ENCODE data around the gene TMED6.
A peak's percentile ranks its signal among the peaks of the same experiment; 100 is the strongest.

Gene TMED6

DNA sequence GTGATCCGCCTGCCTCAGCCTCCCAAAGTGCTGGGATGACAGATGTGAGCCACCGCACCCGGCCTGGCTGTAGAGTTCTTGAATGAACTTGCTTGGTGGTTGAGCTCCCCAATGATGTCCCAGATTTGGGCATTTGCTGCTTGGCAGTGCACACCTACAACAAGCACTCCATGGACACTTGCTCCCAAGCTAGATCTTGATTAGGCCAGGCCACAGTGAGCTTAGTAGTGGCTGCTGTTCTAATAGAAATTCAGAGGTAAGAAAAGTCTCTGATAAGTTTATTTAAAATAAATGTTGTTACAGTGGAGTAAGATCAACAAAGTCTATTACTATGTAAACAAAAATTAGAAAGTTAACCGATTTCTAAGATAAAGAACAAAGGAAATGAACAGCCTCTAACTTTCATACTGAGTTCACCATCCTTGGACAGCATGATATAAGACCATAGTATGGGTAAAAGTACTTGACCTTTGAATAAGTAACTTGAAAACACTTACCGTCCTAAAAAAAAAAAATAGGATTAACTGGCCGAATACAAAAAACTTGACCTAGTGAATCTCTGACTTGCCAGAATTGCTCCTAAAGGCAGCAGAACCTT lies 951 bp downstream of the TMED6 start:
- DNase-seq: no peak

- DNase-seq: no peak
Measured at GRCh38 chr16:69349536-69349935, 2.0 kb downstream of the TMED6 start.

DNA sequence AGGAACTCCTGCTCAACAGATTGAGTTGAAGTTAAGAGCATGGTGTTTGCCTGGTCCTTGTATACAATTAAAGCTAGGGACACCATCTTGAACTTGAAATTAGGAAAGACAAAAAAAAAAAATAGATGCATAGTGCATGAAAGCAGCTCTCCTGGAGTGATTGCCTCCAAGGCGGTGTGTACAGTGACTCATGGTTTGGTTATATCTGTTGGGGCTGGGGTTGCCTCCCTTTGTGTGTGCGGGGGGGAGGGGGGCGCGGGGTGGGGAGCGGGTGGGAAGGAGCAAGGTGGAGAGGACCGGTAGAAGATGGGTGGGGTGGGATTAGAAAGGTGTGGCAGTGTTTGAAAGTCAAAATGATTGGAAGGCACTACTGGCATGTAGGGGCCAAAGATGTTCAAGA lies 3.4 kb downstream of the TMED6 start:
- no peak for DNase-seq

DNA sequence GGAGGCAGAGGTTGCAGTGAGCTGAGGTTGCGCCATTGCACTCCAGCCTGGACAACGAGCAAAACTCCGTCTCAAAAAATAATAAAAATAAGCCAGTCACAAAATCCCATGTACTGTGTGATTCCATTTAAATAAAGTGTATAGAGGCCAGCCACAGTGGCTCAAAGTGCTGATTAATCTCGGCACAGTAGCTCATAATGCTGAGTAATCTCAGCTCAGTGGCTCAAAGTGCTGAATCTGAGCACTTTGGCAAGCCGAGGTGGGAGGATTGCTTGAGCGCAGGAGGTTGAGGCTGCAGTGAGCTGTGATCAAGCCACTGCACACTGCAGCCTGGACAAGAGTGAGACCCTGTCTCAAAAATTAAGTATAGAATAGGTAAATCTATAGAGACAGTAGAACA lies 4.9 kb downstream of the TMED6 start:
- DNase-seq: peak; percentile 38

DNA sequence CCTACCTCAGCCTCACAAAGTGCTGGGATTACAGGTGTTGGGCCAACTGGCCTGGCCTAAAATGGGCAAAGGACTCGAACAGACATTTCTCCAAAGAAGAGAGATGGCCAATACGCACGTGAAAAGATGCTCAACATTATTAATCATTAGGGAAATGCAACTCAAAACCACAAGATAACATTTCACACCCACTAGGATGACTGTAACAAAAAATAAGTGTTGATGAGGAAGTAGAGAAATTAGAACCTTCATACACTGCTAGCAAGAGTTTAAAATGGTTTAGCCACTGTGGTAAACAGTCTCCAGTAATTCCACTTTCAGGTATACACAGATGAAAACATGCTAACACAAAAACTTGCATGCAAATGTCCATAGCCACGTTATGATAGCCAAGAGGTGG lies 5.7 kb downstream of the TMED6 start:
- peak; percentile 26 for DNase-seq

GRCh38 chr16:69344171-69344570 lies 7.4 kb downstream of the TMED6 start:
- DNase-seq: no peak

DNA sequence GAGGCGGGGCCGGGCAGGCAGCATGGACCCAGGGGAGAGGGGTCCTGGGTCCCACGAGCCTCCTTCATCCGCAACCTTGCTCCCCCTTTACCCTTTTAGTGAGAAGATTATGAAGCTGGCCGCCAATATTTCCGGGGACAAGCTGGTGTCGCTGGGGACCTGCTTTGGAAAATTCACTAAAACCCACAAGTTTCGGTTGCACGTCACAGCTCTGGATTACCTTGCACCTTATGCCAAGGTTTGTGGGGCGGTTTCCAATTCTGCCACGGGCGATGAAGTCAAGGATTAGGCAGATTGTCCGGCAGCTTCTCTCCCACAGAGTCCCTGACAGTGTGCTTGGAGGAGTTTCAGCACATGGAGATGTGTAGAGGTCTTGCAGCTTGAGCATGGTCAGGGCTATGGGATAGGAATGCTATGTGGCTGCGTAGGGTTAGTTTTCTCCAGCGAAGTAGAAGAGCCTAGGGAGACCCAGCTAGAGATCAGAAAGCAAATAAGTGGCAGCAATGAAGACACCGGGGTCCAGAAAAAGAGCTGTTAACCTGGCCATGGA lies 11.4 kb downstream of the TMED6 start:
- DNase-seq: peak; percentile 32

DNA sequence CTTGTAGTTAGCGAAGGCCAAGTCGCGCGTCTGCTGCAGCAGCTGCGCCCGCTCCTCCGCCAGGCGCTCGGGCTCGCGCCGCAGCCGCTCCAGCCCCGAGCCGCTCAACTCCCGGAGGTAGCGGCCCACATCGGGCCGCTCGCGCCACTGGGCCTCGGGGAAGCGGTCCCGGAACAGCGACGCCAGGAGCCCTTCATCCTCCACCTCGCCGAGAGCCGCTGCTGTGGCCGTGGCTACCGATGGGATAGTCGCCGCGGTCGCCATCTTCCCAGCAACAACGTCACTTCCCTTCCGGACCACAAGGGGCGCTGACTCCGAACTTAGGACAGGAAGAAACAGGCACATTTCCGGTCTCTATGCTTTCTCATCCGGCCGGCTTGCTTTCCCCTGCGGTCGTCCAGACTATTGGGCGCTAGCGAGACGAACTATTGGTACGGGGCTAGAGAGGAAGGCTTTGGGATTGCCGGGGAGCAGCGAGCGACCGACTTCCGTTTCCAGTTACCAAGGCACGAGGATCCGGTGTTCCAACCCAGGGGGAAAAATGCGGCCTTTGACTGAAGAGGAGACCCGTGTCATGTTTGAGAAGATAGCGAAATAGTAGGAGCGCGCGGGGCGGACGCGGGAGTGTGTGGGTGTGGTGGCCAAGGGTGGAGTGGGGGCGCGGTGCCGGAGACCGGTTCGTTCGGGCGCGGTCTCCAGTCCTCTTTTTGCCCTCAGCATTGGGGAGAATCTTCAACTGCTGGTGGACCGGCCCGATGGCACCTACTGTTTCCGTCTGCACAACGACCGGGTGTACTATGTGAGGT lies 12.1 kb downstream of the TMED6 start, which contains the start of the genes COG8 and NIP7:
Gene COG8, minus strand, starts transcription at position 276 of the 806 bp plus-strand sequence. Its CDS starts 12 bp downstream, at position 264.
Gene NIP7, plus strand, starts transcription at position 484 of the 806 bp plus-strand sequence. Its CDS starts 58 bp downstream, at position 542.
- peak; percentile 97 for DNase-seq

GRCh38 chr16:69338557-69339288 lies 12.9 kb downstream of the TMED6 start:
- DNase-seq: no peak

GRCh38 chr16:69334696-69335095 lies 16.9 kb downstream of the TMED6 start:
- DNase-seq: no peak

DNA sequence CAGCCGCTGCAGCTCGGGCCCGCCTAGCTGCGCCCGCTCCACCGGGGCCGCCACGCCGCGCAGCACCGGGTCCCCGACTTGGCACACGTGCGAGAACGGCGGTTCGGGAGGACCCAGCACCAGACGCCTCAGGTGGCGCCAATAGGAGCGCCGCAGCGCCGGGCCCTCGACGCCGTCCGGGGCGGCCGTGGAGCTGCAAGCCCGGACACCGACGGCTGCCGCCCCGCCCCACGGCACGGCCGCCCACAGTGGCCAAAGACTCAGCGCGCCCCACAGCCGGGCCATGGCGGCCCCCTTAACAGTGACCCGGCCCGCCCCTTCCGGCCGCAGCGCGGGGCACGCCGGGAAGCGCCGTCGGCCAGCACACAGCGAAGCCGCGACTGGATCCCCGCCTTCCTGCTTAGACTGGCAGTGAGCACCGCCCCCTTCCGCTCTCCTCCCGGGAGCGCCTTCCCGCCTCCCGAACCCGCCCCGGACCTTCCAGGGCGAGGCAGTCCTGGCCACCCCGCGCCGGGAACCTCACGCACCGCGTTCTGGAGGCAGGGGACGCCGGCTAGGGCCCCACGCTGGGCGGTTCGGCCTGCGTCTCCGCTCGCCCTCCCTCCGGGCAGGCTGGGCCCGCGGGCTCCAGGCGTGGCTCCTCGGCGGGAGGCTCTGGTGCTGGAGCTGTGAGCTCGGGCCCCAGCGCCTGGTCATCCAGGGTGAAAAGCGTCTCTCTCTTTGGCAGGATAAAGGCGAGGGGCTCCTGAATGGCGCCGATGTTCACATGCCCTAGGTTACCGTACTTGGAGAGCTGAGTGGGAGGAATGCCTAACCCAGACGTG lies 21.1 kb downstream of the TMED6 start, which contains the start of gene PDF:
Gene PDF, minus strand, starts transcription at position 303 of the 824 bp plus-strand sequence. Its CDS starts 18 bp downstream, at position 285.
- DNase-seq: peak; percentile 93

GRCh38 chr16:69329369-69330285 lies 22.0 kb downstream of the TMED6 start:
- peak; percentile 50 for DNase-seq

DNA sequence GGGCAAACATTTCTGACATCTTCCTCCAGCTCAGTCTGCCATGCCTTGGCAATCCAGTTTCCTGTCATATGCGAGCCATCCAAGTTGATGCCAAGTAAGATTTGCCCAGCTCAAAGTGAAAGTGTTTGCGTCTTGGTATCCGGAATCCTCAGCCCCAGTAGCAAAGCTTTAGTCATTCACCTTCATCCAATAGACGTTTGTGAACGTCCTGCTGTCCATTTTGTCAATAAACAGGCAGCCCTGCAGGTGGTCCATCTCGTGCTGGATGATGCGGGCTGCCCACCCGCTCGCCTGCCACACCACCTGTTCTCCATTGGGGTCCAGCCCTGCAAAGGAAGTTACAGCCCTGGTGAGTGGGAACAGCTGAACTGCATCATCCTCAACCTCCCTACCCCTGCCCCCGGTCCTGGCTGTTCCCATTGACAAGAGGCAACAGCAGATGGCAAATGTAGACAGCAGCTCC lies 22.7 kb downstream of the TMED6 start:
- peak; percentile 73 for DNase-seq

GRCh38 chr16:69327585-69328310 lies 23.8 kb downstream of the TMED6 start:
- DNase-seq: no peak

- no peak for DNase-seq
Measured at GRCh38 chr16:69326172-69326873, 25.3 kb downstream of the TMED6 start.

- DNase-seq: no peak
Measured at GRCh38 chr16:69325784-69326171, 25.8 kb downstream of the TMED6 start.

DNA sequence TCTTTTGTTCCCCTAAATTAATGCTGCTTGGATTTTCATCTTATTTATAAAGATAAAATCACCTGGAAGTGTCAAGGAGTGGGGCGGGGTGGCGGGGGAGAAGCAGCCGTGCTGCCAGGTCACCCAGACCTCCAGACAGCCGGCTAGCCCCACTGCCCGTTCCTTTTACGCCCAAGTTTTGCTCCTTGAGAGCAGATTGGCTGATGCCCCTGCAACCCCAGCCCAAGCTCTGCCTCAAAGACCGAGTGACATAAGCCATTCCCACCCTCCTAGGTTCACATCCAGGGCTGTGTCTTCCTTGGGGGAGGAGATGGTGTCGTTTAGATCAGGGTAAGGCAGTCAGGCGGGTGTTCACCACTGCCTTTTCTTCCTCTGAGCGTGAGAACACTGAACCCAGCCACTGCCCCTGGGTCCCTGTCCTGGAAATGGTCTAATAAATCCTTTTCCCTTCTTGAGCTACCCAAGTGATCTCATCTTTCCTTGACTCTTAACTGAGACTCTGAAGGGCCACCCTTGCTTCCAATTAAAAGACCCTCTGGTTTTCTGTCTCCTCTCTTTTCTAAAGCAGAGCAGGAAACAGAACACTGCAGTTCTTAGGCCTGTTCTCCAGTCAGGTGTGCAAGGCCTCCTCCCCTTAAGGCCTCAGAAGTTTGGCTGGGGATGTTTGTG lies 26.9 kb downstream of the TMED6 start:
- no peak for DNase-seq

DNA sequence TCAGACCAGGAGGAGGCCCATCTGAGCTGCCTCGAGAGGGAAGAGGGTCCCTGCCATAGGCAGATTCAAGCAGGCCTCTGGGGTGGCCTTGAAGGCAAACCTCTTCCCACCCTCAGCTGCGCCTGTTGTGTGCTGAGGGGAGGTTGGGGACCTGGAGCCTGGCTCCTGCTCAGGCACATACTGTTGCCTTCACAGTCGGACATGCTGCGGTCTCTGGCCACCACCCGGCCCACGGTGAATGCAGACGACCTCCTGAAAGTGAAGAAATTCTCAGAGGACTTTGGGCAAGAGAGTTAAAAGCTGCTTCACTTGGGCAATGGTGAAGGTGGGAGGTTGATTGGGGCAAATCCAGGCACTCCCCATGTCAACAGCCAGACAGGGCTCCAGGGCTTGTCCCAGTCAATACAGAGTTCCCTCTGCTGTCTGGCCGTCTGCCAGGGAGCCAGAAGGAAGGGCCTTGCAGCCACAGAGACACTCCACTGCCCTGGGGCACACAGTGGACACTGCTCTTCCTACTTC lies 27.5 kb downstream of the TMED6 start:
- DNase-seq: no peak

- no peak for DNase-seq
Measured at GRCh38 chr16:69323415-69323814, 28.2 kb downstream of the TMED6 start.

All from activated CD4-positive, alpha-beta T cell treated with anti-CD3 and anti-CD28 coated beads, Interleukin-10, Interleukin-2, amounts not matched to agents 100 ng/mL and 50 ng/mL, durations not matched to agents 16 hours and 8 hours (primary cell).